ENCODE results near the gene COL4A2.

GRCh38 chr13:110297766-110298504, 9.1 kb upstream of the COL4A2 start:
- TF ChIP-seq, protein P1, sequence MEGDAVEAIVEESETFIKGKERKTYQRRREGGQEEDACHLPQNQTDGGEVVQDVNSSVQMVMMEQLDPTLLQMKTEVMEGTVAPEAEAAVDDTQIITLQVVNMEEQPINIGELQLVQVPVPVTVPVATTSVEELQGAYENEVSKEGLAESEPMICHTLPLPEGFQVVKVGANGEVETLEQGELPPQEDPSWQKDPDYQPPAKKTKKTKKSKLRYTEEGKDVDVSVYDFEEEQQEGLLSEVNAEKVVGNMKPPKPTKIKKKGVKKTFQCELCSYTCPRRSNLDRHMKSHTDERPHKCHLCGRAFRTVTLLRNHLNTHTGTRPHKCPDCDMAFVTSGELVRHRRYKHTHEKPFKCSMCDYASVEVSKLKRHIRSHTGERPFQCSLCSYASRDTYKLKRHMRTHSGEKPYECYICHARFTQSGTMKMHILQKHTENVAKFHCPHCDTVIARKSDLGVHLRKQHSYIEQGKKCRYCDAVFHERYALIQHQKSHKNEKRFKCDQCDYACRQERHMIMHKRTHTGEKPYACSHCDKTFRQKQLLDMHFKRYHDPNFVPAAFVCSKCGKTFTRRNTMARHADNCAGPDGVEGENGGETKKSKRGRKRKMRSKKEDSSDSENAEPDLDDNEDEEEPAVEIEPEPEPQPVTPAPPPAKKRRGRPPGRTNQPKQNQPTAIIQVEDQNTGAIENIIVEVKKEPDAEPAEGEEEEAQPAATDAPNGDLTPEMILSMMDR (IDR thresholded peaks at IDR 0.05): no peak
- TF ChIP-seq POLR2A (IDR thresholded peaks at IDR 0.05): no peak

Data from ovary (tissue), 3 donors.